Measurements from ENCODE around the gene FARSB.

The FARSB gene

GRCh38 chr2:222653280-222653679 is 2.6 kb downstream of the FARSB start:
- DNase-seq (ENCODE audit: low read depth) = no peak
- TF ChIP-seq POLR2A (IDR thresholded peaks at IDR 0.05; ENCODE audit: extremely low read depth, insufficient read length) (no peak), MYC (IDR thresholded peaks at IDR 0.05; ENCODE audit: low read depth, low read length) (no peak), MAX (IDR thresholded peaks at IDR 0.05; ENCODE audit: low read depth, low read length) (no peak)
- TF ChIP-seq, protein P1, sequence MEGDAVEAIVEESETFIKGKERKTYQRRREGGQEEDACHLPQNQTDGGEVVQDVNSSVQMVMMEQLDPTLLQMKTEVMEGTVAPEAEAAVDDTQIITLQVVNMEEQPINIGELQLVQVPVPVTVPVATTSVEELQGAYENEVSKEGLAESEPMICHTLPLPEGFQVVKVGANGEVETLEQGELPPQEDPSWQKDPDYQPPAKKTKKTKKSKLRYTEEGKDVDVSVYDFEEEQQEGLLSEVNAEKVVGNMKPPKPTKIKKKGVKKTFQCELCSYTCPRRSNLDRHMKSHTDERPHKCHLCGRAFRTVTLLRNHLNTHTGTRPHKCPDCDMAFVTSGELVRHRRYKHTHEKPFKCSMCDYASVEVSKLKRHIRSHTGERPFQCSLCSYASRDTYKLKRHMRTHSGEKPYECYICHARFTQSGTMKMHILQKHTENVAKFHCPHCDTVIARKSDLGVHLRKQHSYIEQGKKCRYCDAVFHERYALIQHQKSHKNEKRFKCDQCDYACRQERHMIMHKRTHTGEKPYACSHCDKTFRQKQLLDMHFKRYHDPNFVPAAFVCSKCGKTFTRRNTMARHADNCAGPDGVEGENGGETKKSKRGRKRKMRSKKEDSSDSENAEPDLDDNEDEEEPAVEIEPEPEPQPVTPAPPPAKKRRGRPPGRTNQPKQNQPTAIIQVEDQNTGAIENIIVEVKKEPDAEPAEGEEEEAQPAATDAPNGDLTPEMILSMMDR (IDR thresholded peaks at IDR 0.05; ENCODE audit: low read depth, low read length) = no peak
- H3K4me3 ChIP-seq (ENCODE audit: low read depth, low read length) = no peak overlapping the region

DNA sequence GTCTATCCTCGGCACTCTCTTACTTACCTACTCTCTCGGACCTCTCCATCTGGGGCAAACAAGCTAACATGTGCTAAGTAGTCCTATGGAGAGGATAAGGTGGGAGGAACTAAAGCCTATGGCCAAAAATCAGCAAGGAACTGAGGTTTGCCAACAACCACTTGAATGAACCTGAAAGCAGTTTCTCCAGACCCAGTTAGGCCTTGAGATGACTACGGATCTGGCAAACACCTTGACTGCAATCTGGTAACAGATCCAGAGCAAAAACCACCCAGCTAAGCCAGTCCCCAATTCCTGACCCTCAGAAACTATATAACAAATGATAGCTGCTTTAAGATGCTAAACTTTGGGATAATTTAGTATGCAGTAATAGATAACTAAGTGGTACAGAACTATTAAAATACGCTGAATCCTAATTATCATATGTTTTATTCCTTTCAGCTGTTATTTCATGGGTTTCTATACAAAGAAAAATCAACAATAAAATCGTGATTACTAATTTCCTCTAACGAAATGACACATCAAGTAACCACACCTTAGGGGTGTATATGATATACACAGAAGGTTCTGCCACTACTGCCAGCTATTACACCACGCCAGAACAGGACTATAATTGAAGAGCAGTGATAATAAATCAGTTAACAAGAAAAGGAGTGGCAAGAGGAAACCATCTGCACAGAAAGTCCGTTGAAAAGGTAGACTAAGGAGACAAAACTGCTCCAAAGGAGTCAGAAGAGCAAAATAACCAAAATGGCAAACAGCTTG is 3.2 kb downstream of the FARSB start:
- TF ChIP-seq, protein P1 (IDR thresholded peaks at IDR 0.05; ENCODE audit: low read depth, low read length) = no peak
- no peak for TF ChIP-seq POLR2A (IDR thresholded peaks at IDR 0.05; ENCODE audit: extremely low read depth, insufficient read length)
- TF ChIP-seq MYC (IDR thresholded peaks at IDR 0.05; ENCODE audit: low read depth, low read length) = no peak
- TF ChIP-seq MAX (IDR thresholded peaks at IDR 0.05; ENCODE audit: low read depth, low read length) = no peak
- no peak overlapping the region for H3K4me3 ChIP-seq (ENCODE audit: low read depth, low read length)
- no peak for DNase-seq (ENCODE audit: low read depth)

GRCh38 chr2:222651718-222652418 is 4.0 kb downstream of the FARSB start:
- DNase-seq (ENCODE audit: low read depth) = no peak
- TF ChIP-seq, protein P1 (IDR thresholded peaks at IDR 0.05; ENCODE audit: low read depth, low read length) = no peak
- no peak for TF ChIP-seq MAX (IDR thresholded peaks at IDR 0.05; ENCODE audit: low read depth, low read length)
- TF ChIP-seq POLR2A (IDR thresholded peaks at IDR 0.05; ENCODE audit: extremely low read depth, insufficient read length) = no peak
- no peak for TF ChIP-seq MYC (IDR thresholded peaks at IDR 0.05; ENCODE audit: low read depth, low read length)
- H3K4me3 ChIP-seq (ENCODE audit: low read depth, low read length) = no peak overlapping the region

GRCh38 chr2:222649801-222650200 is 6.1 kb downstream of the FARSB start:
- DNase-seq (ENCODE audit: low read depth) = no peak
- no peak overlapping the region for H3K4me3 ChIP-seq (ENCODE audit: low read depth, low read length)
- no peak for TF ChIP-seq POLR2A (IDR thresholded peaks at IDR 0.05; ENCODE audit: extremely low read depth, insufficient read length)
- TF ChIP-seq MYC (IDR thresholded peaks at IDR 0.05; ENCODE audit: low read depth, low read length) = no peak
- TF ChIP-seq, protein P1 (IDR thresholded peaks at IDR 0.05; ENCODE audit: low read depth, low read length) = no peak
- TF ChIP-seq MAX (IDR thresholded peaks at IDR 0.05; ENCODE audit: low read depth, low read length) = no peak

GRCh38 chr2:222646008-222646407 is 9.9 kb downstream of the FARSB start:
- TF ChIP-seq MYC (IDR thresholded peaks at IDR 0.05; ENCODE audit: low read depth, low read length) (no peak), POLR2A (IDR thresholded peaks at IDR 0.05; ENCODE audit: extremely low read depth, insufficient read length) (no peak), MAX (IDR thresholded peaks at IDR 0.05; ENCODE audit: low read depth, low read length) (no peak)
- TF ChIP-seq, protein P1 (IDR thresholded peaks at IDR 0.05; ENCODE audit: low read depth, low read length) = no peak
- H3K4me3 ChIP-seq (ENCODE audit: low read depth, low read length) = no peak overlapping the region
- DNase-seq (ENCODE audit: low read depth) = no peak
